Adrenal gland (tissue), 5 donors: ENCODE results near the gene PEAK1.

Experiments used
- CTCF ChIP-seq, 6 experiments: fragments of 450-650 bp in 4 of 6; fragments of 200-600 bp in 2 of 6; sonication (generic) in 1 of 6; IDR thresholded peaks; 1 replicate in 5 of 6; 2 replicates in 1 of 6; pipeline versions ENCODE4 v1.5.1 to v1.8.0; 2016 to 2021; ENCODE audit warnings: antibody characterized with exemption in 6 of 6, mild to moderate bottlenecking in 2 of 6, moderate library complexity in 1 of 6
- POLR2A ChIP-seq, 2 donors: fragments of 450-650 bp; IDR thresholded peaks; one replicate each; pipeline ENCODE4 v1.6.1; 2017; ENCODE audit warnings: antibody characterized with exemption in 2 of 2, mild to moderate bottlenecking in 2 of 2, moderate library complexity in 1 of 2
- donor health status: DM: no; HTN: no; CAD: no.

- TF ChIP-seq CTCF (IDR thresholded peaks at IDR 0.05) (no peak), POLR2A (IDR thresholded peaks at IDR 0.05) (no peak)
These were observed 352.1 kb downstream of the PEAK1 start for GRCh38 chr15:77067691-77068367.
